Gastroesophageal sphincter (tissue), 4 donors: ENCODE data around the gene RAB38. TPM values are rescaled to one million over a fixed set of nuclear protein-coding genes. Genes with fewer than 3 reads are reported as not detected.

ENCODE experiments used
- ATAC-seq: fragments of 150-250 bp; one replicate; pipeline ENCODE4 v1.9.1; 2016; ENCODE audit warnings: mild to moderate bottlenecking, moderate library complexity
- H3K27ac ChIP-seq, 4 donors: fragments of 200-600 bp; sonication (generic) in 3 of 4; 1 replicate in 3 of 4; 2 replicates in 1 of 4; pipeline ENCODE4 v1.5.1; 2016 to 2019
- H3K27me3 ChIP-seq: fragments of 200-600 bp; sonication (generic); one replicate; pipeline ENCODE4 v1.5.1; 2019
- H3K36me3 ChIP-seq, 2 donors: fragments of 200-600 bp; sonication (generic); one replicate each; pipeline ENCODE4 v1.5.1; 2019; ENCODE audit warnings: control low read depth in 1 of 2
- H3K4me1 ChIP-seq, 3 donors: fragments of 200-600 bp; sonication (generic); 1 replicate in 2 of 3; 2 replicates in 1 of 3; pipeline ENCODE4 v1.5.1; 2016 to 2019; ENCODE audit warnings: control low read depth in 2 of 3
- H3K4me3 ChIP-seq, 2 donors: fragments of 200-600 bp; sonication (generic); one replicate each; pipeline ENCODE4 v1.5.1; 2019; ENCODE audit warnings: mild to moderate bottlenecking in 1 of 2, moderate library complexity in 1 of 2
- H3K9me3 ChIP-seq, 3 donors: fragments of 200-600 bp; sonication (generic); one replicate each; pipeline ENCODE4 v1.5.1; 2017 to 2019; ENCODE audit warnings: control low read depth in 2 of 3
- CTCF ChIP-seq, 4 experiments: fragments of 200-600 bp in 2 of 4; fragments of 450-650 bp in 2 of 4; sonication (generic) in 1 of 4; IDR thresholded peaks; one replicate each; pipeline ENCODE4 v1.5.1; 2017 to 2019; ENCODE audit warnings: antibody characterized with exemption in 4 of 4, mild to moderate bottlenecking in 2 of 4, moderate library complexity in 2 of 4
- EP300 ChIP-seq: sonication (generic); formaldehyde crosslinking; IDR thresholded peaks from one replicate; pipeline ENCODE4 v1.6.1; 2017; ENCODE audit warnings: antibody characterized with exemption, mild to moderate bottlenecking
- POLR2A ChIP-seq, 2 donors: fragments of 450-650 bp; IDR thresholded peaks; one replicate each; pipeline ENCODE4 v1.6.1; 2017; ENCODE audit warnings: antibody characterized with exemption in 2 of 2, mild to moderate bottlenecking in 2 of 2, moderate library complexity in 1 of 2
- POLR2AphosphoS5 ChIP-seq: sonication (generic); formaldehyde crosslinking; IDR thresholded peaks from one replicate; pipeline ENCODE4 v1.6.1; 2017; ENCODE audit warnings: antibody characterized with exemption
- WGBS, 2 donors: methylation state at CpG; one replicate each; pipeline ENCODE4 v1.1.5; 2018; ENCODE audit warnings: low coverage in 1 of 2; 5-methylcytosine and 5-hydroxymethylcytosine counted together
- total RNA-seq, 4 donors: library from RNA; depleted of rRNA; stranded (reverse); fragments of >200 nt; gene quantifications; one replicate each; pipeline ENCODE4 v1.1.0, GENCODE V29; 2016

Gene RAB38
- total RNA-seq, 4 donors from 2014 or later = 1.2 to 4.6 (median 1.6) TPM; not detected in 1

- Histone ChIP-seq H3K27me3 (no peaks in the 10 kb centered on the region), H3K4me3 (no peak overlapping the region), H3K36me3 (no peaks in the 10 kb centered on the region), H3K4me1 (no peaks in the 10 kb centered on the region), H3K9me3 (no peaks in the 10 kb centered on the region), H3K27ac (no peak overlapping the region)
- ATAC-seq = no peak
- TF ChIP-seq POLR2AphosphoS5 = no peak
- TF ChIP-seq EP300 = no peak
- no peak for TF ChIP-seq POLR2A (IDR thresholded peaks at IDR 0.05)
- 70% methylated on average over 4 of the region's 4 CpGs for WGBS, 2 donors
Observed at GRCh38 chr11:88122956-88123355, 52.3 kb downstream of the RAB38 start.

GRCh38 chr11:88119561-88119960 lies 55.7 kb downstream of the RAB38 start:
- ATAC-seq = no peak
- WGBS, 2 donors = 51 to 54% methylated on average over 2 of the region's 2 CpGs
- Histone ChIP-seq H3K27ac (no peak overlapping the region), H3K4me1 (no peaks in the 10 kb centered on the region), H3K27me3 (no peaks in the 10 kb centered on the region), H3K9me3 (no peaks in the 10 kb centered on the region), H3K4me3 (no peak overlapping the region), H3K36me3 (no peaks in the 10 kb centered on the region)
- TF ChIP-seq POLR2AphosphoS5 (no peak), POLR2A (IDR thresholded peaks at IDR 0.05) (no peak), CTCF (IDR thresholded peaks at IDR 0.05) (no peak), EP300 (no peak)

GRCh38 chr11:88117281-88117858 lies 57.9 kb downstream of the RAB38 start:
- Histone ChIP-seq H3K27ac (no peak overlapping the region), H3K4me3 (no peak overlapping the region), H3K27me3 (no peaks in the 10 kb centered on the region), H3K9me3 (no peaks in the 10 kb centered on the region), H3K36me3 (no peaks in the 10 kb centered on the region), H3K4me1 (no peaks in the 10 kb centered on the region)
- TF ChIP-seq EP300 (no peak), POLR2AphosphoS5 (no peak), CTCF (IDR thresholded peaks at IDR 0.05) (no peak), POLR2A (IDR thresholded peaks at IDR 0.05) (no peak)
- WGBS, 2 donors = 92 to 100% methylated on average over 1 of the region's 1 CpG
- no peak for ATAC-seq

- Histone ChIP-seq H3K9me3 (no peaks in the 10 kb centered on the region), H3K27me3 (no peaks in the 10 kb centered on the region), H3K36me3 (no peaks in the 10 kb centered on the region), H3K4me1 (no peaks in the 10 kb centered on the region), H3K27ac (no peak overlapping the region), H3K4me3 (no peak overlapping the region)
- 82 to 100% methylated on average over 1 to 3 of the region's 6 CpGs for WGBS, 2 donors
- no peak for ATAC-seq
- TF ChIP-seq EP300 (no peak), POLR2AphosphoS5 (no peak), POLR2A (IDR thresholded peaks at IDR 0.05) (no peak), CTCF (IDR thresholded peaks at IDR 0.05) (no peak)
Observed at GRCh38 chr11:88115828-88116755, 59.2 kb downstream of the RAB38 start.

- no peaks in the 10 kb centered on the region for H3K9me3 ChIP-seq
- ATAC-seq = no peak
- no peak overlapping the region for H3K27ac ChIP-seq
- H3K4me1 ChIP-seq = no peaks in the 10 kb centered on the region
- H3K4me3 ChIP-seq = no peak overlapping the region
- TF ChIP-seq POLR2AphosphoS5 = no peak
- no peak for TF ChIP-seq POLR2A (IDR thresholded peaks at IDR 0.05)
- no peak for TF ChIP-seq CTCF (IDR thresholded peaks at IDR 0.05)
- TF ChIP-seq EP300 = no peak
- H3K36me3 ChIP-seq = no peaks in the 10 kb centered on the region
- H3K27me3 ChIP-seq = no peaks in the 10 kb centered on the region
- 69 to 80% methylated on average over 1 of the region's 1 CpG for WGBS, 2 donors
Observed at GRCh38 chr11:88114486-88115045, 60.7 kb downstream of the RAB38 start.
